GM12878 (cell line): ENCODE measurements around the gene DZANK1. TPM values are rescaled to one million over a fixed set of nuclear protein-coding genes. Genes with fewer than 3 reads are reported as not detected.

Source experiments
- ATAC-seq: fragments of 200-7000 bp; cut with Tn5 transposase; 3 replicates; pipeline ENCODE4 v1.9.1; 2020; ENCODE audit warnings: mild to moderate bottlenecking, moderate library complexity
- BruUV-seq: library from RNA; stranded (reverse); fragments of 400-500 nt; replicated peaks from 2 replicates; lab custom pipeline; 2021; lab: Mats Ljungman, UMichigan
- CTCF ChIA-PET: fragments of 300-600 bp; sonication (Branson Sonifier 250); formaldehyde crosslinking; extraction: SDS; loops from one replicate; lab custom pipeline; 2021; ENCODE audit warnings: inconsistent platforms; lab: Yijun Ruan, JAX
- POLR2A ChIA-PET: fragments of 350-600 bp; formaldehyde crosslinking; extraction: SDS; loops from one replicate; lab custom pipeline; 2021; ENCODE audit warnings: inconsistent platforms; lab: Charles Lee
- RAD21 ChIA-PET: fragments of 300-600 bp; sonication (Branson Sonifier 250); formaldehyde crosslinking; loops from one replicate; lab custom pipeline; 2023; ENCODE audit warnings: antibody characterized with exemption; ENCODE audit not compliant: unreplicated experiment; lab: Charles Lee
- SMC1A ChIA-PET: fragments of 300-600 bp; sonication (Branson Sonifier 250); formaldehyde crosslinking; loops from one replicate; lab custom pipeline; 2023; ENCODE audit not compliant: unreplicated experiment, uncharacterized antibody; lab: Charles Lee
- DNase-seq: peaks from one replicate; pipeline ENCODE4 v3.0.0-alpha.2; 2011; ENCODE audit warnings: low read depth, low spot score
- FAIRE-seq: peaks from 3 replicates; lab custom pipeline; 2011; peaks lifted over from hg19 to GRCh38; lab: Jason Lieb, UNC
- H2AFZ ChIP-seq: 2 replicates; pipeline ENCODE4 v1.6.0; 2011; ENCODE audit warnings: low read depth, low read length, control low read depth; ENCODE audit not compliant: control insufficient read depth
- H3K27ac ChIP-seq: 2 replicates; pipeline ENCODE4 v1.5.1; 2011; ENCODE audit warnings: control low read depth; ENCODE audit not compliant: control insufficient read depth, insufficient read depth
- H3K27me3 ChIP-seq, 2 experiments: replicated peaks in 1 of 2; 2 replicates each; pipeline versions ENCODE4 v1.6.0 to v1.6.1; 2011; ENCODE audit warnings: low read length in 1 of 2; ENCODE audit not compliant: control insufficient read depth in 2 of 2, insufficient read depth in 2 of 2
- H3K36me3 ChIP-seq, 2 experiments: 2 replicates each; pipeline ENCODE4 v1.5.1; 2011; ENCODE audit warnings: low read length in 1 of 2; ENCODE audit not compliant: control insufficient read depth in 2 of 2, insufficient read depth in 2 of 2
- H3K4me1 ChIP-seq: 2 replicates; pipeline ENCODE4 v1.6.1; 2011; ENCODE audit warnings: mild to moderate bottlenecking, low read length, moderate library complexity, mixed read lengths; ENCODE audit not compliant: control insufficient read depth, insufficient read depth
- H3K4me2 ChIP-seq: 2 replicates; pipeline ENCODE4 v1.6.0; 2011; ENCODE audit warnings: control low read depth; ENCODE audit not compliant: control insufficient read depth, insufficient read depth
- H3K4me3 ChIP-seq: fragments of 200-600 bp; sonication (generic); 2 replicates; pipeline ENCODE4 v1.5.1; 2016
- H3K79me2 ChIP-seq: 2 replicates; pipeline ENCODE4 v1.6.0; 2011; ENCODE audit warnings: low read length; ENCODE audit not compliant: control insufficient read depth, insufficient read depth
- H3K9ac ChIP-seq: 2 replicates; pipeline ENCODE4 v1.8.0; 2011; ENCODE audit warnings: low read length, control low read depth, mixed read lengths; ENCODE audit not compliant: control insufficient read depth, insufficient read depth
- H3K9me3 ChIP-seq: replicated peaks from 3 replicates; pipeline ENCODE4 v1.5.1; 2011; ENCODE audit warnings: mild to moderate bottlenecking, low read length; ENCODE audit not compliant: control insufficient read depth, insufficient read depth
- H4K20me1 ChIP-seq: 2 replicates; pipeline ENCODE4 v1.6.0; 2011; ENCODE audit not compliant: control insufficient read depth, insufficient read depth
- CBX5 ChIP-seq: sonication (generic); IDR thresholded peaks from 2 replicates; pipeline ENCODE4 v1.6.1; 2016; ENCODE audit warnings: low read depth, moderate library complexity, mild to moderate bottlenecking, inconsistent platforms
- CEBPB ChIP-seq, 2 experiments: fragments of 150-350 bp in 1 of 2; IDR thresholded peaks; 2 replicates each; pipeline ENCODE4 v1.6.1; 2012 to 2014; ENCODE audit warnings: low read depth in 2 of 2, low read length in 2 of 2, borderline replicate concordance in 1 of 2, inconsistent platforms in 1 of 2
- CEBPZ ChIP-seq: fragments of 150-350 bp; IDR thresholded peaks from 2 replicates; pipeline ENCODE4 v1.6.1; 2016; ENCODE audit warnings: low read depth, low read length
- CHD1 ChIP-seq: IDR thresholded peaks from 2 replicates; pipeline ENCODE4 v1.6.1; 2012; ENCODE audit warnings: low read depth, low read length, improper control_type of control experiment
- CREB1 ChIP-seq: IDR thresholded peaks from 2 replicates; pipeline ENCODE4 v1.6.1; 2012; ENCODE audit warnings: low read depth, mild to moderate bottlenecking, inconsistent platforms
- FOXM1 ChIP-seq: IDR thresholded peaks from 2 replicates; pipeline ENCODE4 v1.6.1; 2012; ENCODE audit warnings: low read depth, mild to moderate bottlenecking, inconsistent platforms, low read length, moderate library complexity
- IRF4 ChIP-seq: IDR thresholded peaks from 2 replicates; pipeline ENCODE4 v1.6.1; 2011; ENCODE audit warnings: low read depth, low read length
- LARP7 ChIP-seq: fragments of 450-650 bp; IDR thresholded peaks from 2 replicates; pipeline ENCODE4 v1.6.1; 2017; ENCODE audit warnings: mild to moderate bottlenecking
- MXI1 ChIP-seq: fragments of 150-350 bp; IDR thresholded peaks from 2 replicates; pipeline ENCODE4 v1.6.1; 2011; ENCODE audit warnings: low read depth, mild to moderate bottlenecking, inconsistent platforms, low read length, improper control_type of control experiment
- NBN ChIP-seq: fragments of 450-650 bp; IDR thresholded peaks from 2 replicates; pipeline ENCODE4 v1.6.1; 2016
- NRF1 ChIP-seq: conservative IDR thresholded peaks from 2 replicates; pipeline ENCODE4 v1.6.1; 2011; ENCODE audit warnings: mild to moderate bottlenecking, low read depth, low read length, improper control_type of control experiment
- PML ChIP-seq: IDR thresholded peaks from 2 replicates; pipeline ENCODE4 v1.6.1; 2012; ENCODE audit warnings: low read length, inconsistent platforms
- RBBP5 ChIP-seq: fragments of 200-600 bp; sonication (generic); conservative IDR thresholded peaks from 2 replicates; pipeline ENCODE4 v1.6.1; 2016
- STAT1 ChIP-seq: fragments of 450-650 bp; conservative IDR thresholded peaks from 2 replicates; pipeline ENCODE4 v1.6.1; 2014; ENCODE audit warnings: antibody characterized with exemption, mild to moderate bottlenecking
- STAT3 ChIP-seq: IDR thresholded peaks from 2 replicates; pipeline ENCODE4 v1.6.1; 2011; ENCODE audit warnings: low read depth, low read length, improper control_type of control experiment
- WGBS: methylation state at CpG from one replicate; pipeline ENCODE4 v1.1.6; 2016; ENCODE audit warnings: low lambda C conversion rate; ENCODE audit not compliant: insufficient replicate concordance, insufficient coverage; ENCODE audit errors: missing lambda C conversion rate; 5-methylcytosine and 5-hydroxymethylcytosine counted together
- in situ Hi-C: fragments of 300-500 bp; cut with MboI; formaldehyde crosslinking; loops from 9 replicates; pipeline ENCODE4 v1.14.3; 2018; ENCODE audit warnings: mixed read lengths
- intact Hi-C: fragments of 100-400 bp; cut with micrococcal nuclease; formaldehyde crosslinking; loops from one replicate; pipeline ENCODE4 v1.14.2; 2022; ENCODE audit not compliant: unreplicated experiment
- polyA plus RNA-seq, 11 experiments: library from polyadenylated mRNA; depleted of rRNA in 4 of 11; unstranded in 6 of 11; stranded (reverse) in 5 of 11; fragments of >200 nt; fragmentation: Nextera tagmentation in 4 of 11; fragmentation: Illumina TruSeq in 1 of 11; extraction: Ambion mirVana in 4 of 11; extraction: Trizol in 1 of 11; gene quantifications; 1 replicate in 1 of 11; 2 replicates in 10 of 11; pipeline versions ENCODE4 v1.2.1 to v1.2.3, GENCODE V29; 2011 to 2016; ENCODE audit warnings: inconsistent platforms in 2 of 11, missing spikeins in 2 of 11, low read depth in 1 of 11
- total RNA-seq, 4 experiments: library from RNA; depleted of rRNA in 3 of 4; stranded (reverse); fragments of >200 nt in 3 of 4; fragmentation: Illumina TruSeq in 1 of 4; extraction: Trizol in 1 of 4; gene quantifications; 2 replicates each; pipeline versions ENCODE4 v1.2.1 to v1.2.3, GENCODE V29; 2013 to 2021

The DZANK1 gene
- total and polyA plus RNA-seq, 10 of the 15 experiments (the other 5 are each of a cell fraction or from before 2014, with no cell fraction given) = 3.6 to 12.6 (median 6.5) TPM

- 11% methylated on average over 1 of the region's 1 CpG for WGBS
- intact Hi-C loops = no loop called here
- H3K27me3 ChIP-seq = no peaks in the 10 kb centered on the region
- FAIRE-seq (no peak), DNase-seq (no peak)
- no peak overlapping the region for H2AFZ ChIP-seq
- no peaks in the 10 kb centered on the region for H3K9me3 ChIP-seq
- H3K27ac ChIP-seq = no peak overlapping the region
- TF ChIP-seq IRF4 (no peak), RBBP5 (no peak), STAT1 (no peak), NRF1 (no peak), FOXM1 (no peak), STAT3 (no peak), MXI1 (no peak), CEBPB (IDR thresholded peaks at IDR 0.05; ENCODE audit: borderline replicate concordance in 1 of 2, low read depth in 2 of 2, low read length in 2 of 2) (no peak), CEBPZ (no peak), LARP7 (no peak), CREB1 (no peak), CHD1 (no peak), CBX5 (no peak), PML (no peak), NBN (no peak)
- TF ChIP-seq, all 136 proteins: peak for 0
- Histone ChIP-seq H4K20me1 (no peaks in the 10 kb centered on the region), H3K36me3 (no peaks in the 10 kb centered on the region), H3K79me2 (no peaks in the 10 kb centered on the region), H3K9ac (no peak overlapping the region), H3K4me3 (no peak overlapping the region), H3K4me2 (no peak overlapping the region), H3K4me1 (no peaks in the 10 kb centered on the region)
- CTCF ChIA-PET = interaction anchor here (0.6 kb wide), 1 partner anchor 25 kb away, joined by 3 read pairs; no protein-coding TSS in a partner anchor
- RAD21 ChIA-PET = no interaction called here
- no TSS peak for BruUV-seq
- in situ Hi-C loops = no loop called here
- POLR2A ChIA-PET = no interaction called here
- SMC1A ChIA-PET = interaction anchor here (1.2 kb wide), 1 partner anchor 16 kb away, joined by 3 read pairs; no protein-coding TSS in a partner anchor
- ATAC-seq = no peak
Measured at GRCh38 chr20:18372296-18372695, 94.5 kb downstream of the DZANK1 start.
